GM19328 (cell line): ENCODE results near the gene CRYBG2.
"Not testable (repeated sequence)": the region's sequence is repeated elsewhere in the genome, so short reads cannot be mapped to it uniquely, and the experiment has no call there.

Experiments used
- ATAC-seq: cut with Tn5 transposase; IDR thresholded peaks from one replicate; pipeline ENCODE4 v1.9.1; 2021; ENCODE audit warnings: mild to moderate bottlenecking, moderate library complexity; ENCODE audit not compliant: unreplicated experiment

Gene CRYBG2

GRCh38 chr1:26350701-26351589, 3.0 kb downstream of the CRYBG2 start:
- no peak for ATAC-seq

GRCh38 chr1:26350343-26350700, 3.6 kb downstream of the CRYBG2 start:
- no peak for ATAC-seq

- no peak for ATAC-seq
These were observed 4.1 kb downstream of the CRYBG2 start for GRCh38 chr1:26349877-26350244.

GRCh38 chr1:26349188-26349876, 4.6 kb downstream of the CRYBG2 start:
- ATAC-seq: no peak

- no peak for ATAC-seq
These were observed 7.5 kb downstream of the CRYBG2 start for GRCh38 chr1:26346274-26347033.

GRCh38 chr1:26345718-26346117, 8.2 kb downstream of the CRYBG2 start:
- no peak for ATAC-seq

GRCh38 chr1:26344147-26344920, 9.6 kb downstream of the CRYBG2 start:
- no peak for ATAC-seq

- ATAC-seq: no peak
These were observed 13.9 kb downstream of the CRYBG2 start for GRCh38 chr1:26340047-26340481.

GRCh38 chr1:26338670-26339069, 15.3 kb downstream of the CRYBG2 start:
- ATAC-seq: no peak

- no peak for ATAC-seq
These were observed 16.3 kb downstream of the CRYBG2 start for GRCh38 chr1:26337625-26338024.

GRCh38 chr1:26337206-26337535, 16.8 kb downstream of the CRYBG2 start:
- no peak for ATAC-seq

- ATAC-seq: no peak
These were observed 17.3 kb downstream of the CRYBG2 start for GRCh38 chr1:26336477-26337205.

GRCh38 chr1:26335774-26336476, 18.0 kb downstream of the CRYBG2 start:
- ATAC-seq: no peak

GRCh38 chr1:26333312-26333711, 20.6 kb downstream of the CRYBG2 start:
- ATAC-seq: not testable (repeated sequence)

GRCh38 chr1:26330276-26330675, 23.7 kb downstream of the CRYBG2 start:
- no peak for ATAC-seq

- not testable (repeated sequence) for ATAC-seq
These were observed 24.6 kb downstream of the CRYBG2 start for GRCh38 chr1:26329380-26329779.

- no peak for ATAC-seq
These were observed 25.3 kb downstream of the CRYBG2 start for GRCh38 chr1:26328597-26328996.

GRCh38 chr1:26327956-26328362, 26.0 kb downstream of the CRYBG2 start:
- ATAC-seq: no peak

GRCh38 chr1:26324550-26324949, 29.4 kb downstream of the CRYBG2 start:
- no peak for ATAC-seq

- ATAC-seq: no peak
These were observed 30.5 kb downstream of the CRYBG2 start for GRCh38 chr1:26323382-26323781.
